ENCODE measurements around the gene SLC16A11.

Gene SLC16A11

GRCh38 chr17:7014261-7014994 is 29.5 kb downstream of the SLC16A11 start:
- Histone ChIP-seq H3K9me3 (ENCODE audit: control insufficient read depth, insufficient read depth, low read length) (no peaks in the 10 kb centered on the region), H3K9ac (ENCODE audit: low read depth, low read length) (peak overlapping the region; percentile 90), H3K4me1 (ENCODE audit: insufficient read depth, low read length) (no peaks in the 10 kb centered on the region; the same call in 1 of the 2 replicates), H3K36me3 (ENCODE audit: insufficient read depth, low read length) (no peaks in the 10 kb centered on the region)

DNA sequence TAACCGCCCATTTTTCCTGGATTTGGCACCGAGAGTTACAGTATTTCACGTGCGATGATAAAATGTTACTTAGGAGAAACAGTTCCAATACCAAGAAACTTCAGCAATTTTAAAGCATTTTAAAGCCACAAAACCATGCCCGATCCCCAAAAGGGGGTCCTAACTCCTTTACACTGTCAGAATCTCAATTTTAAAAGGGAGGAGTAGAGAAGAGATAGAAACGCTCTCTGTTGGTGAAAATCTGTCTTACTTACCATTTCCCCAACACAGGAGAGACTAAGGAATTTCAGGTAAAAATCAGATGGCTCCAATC is 32.0 kb downstream of the SLC16A11 start:
- Histone ChIP-seq H3K4me1 (ENCODE audit: insufficient read depth, low read length) (no peaks in the 10 kb centered on the region), H3K9ac (ENCODE audit: low read depth, low read length) (peak overlapping the region; percentile 90), H3K36me3 (ENCODE audit: insufficient read depth, low read length) (no peaks in the 10 kb centered on the region), H3K9me3 (ENCODE audit: control insufficient read depth, insufficient read depth, low read length) (no peaks in the 10 kb centered on the region)

DNA sequence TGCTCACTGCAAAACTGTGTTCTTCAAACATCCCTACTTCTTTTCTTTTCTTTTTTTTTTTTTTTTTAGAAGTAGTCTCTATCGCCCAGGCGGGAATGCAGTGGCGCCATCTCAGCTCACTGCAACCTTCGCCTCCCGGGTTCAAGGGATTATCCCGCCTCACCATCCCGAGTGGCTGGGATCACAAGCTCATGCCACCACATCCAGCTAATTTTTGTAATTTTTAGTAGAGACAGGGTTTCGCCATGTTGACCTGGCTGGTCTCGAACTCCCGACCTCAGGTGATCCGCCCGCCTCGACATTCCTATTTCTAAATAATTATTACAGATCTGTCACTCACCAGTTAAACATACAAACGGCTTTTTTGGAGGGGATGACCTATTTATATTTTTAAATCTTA is 32.5 kb downstream of the SLC16A11 start:
- Histone ChIP-seq H3K9me3 (ENCODE audit: control insufficient read depth, insufficient read depth, low read length) (no peaks in the 10 kb centered on the region), H3K9ac (ENCODE audit: low read depth, low read length) (peak overlapping the region; percentile 90; the same call in 1 of the 2 replicates), H3K36me3 (ENCODE audit: insufficient read depth, low read length) (no peaks in the 10 kb centered on the region), H3K4me1 (ENCODE audit: insufficient read depth, low read length) (no peaks in the 10 kb centered on the region)

DNA sequence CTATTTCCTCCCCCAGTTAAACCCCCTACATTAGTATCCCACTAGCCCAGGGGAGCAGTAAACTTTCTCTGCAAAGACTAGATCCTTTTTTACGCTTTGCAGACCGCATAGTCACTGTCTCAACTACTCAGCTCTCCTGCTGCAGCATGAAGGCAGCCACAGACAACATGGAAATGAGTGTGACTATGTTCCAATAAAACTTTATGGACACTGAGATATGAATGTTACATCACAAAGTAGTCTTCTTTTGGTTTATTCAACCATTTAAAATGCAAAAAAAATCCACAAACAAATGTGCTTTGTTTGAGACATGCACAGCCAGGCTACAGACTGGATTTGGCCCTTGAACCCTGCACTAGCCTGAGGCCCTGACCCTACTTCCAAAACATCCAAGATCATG is 33.4 kb downstream of the SLC16A11 start:
- Histone ChIP-seq H3K9me3 (ENCODE audit: control insufficient read depth, insufficient read depth, low read length) (no peaks in the 10 kb centered on the region), H3K9ac (ENCODE audit: low read depth, low read length) (no peak overlapping the region), H3K36me3 (ENCODE audit: insufficient read depth, low read length) (no peaks in the 10 kb centered on the region), H3K4me1 (ENCODE audit: insufficient read depth, low read length) (no peaks in the 10 kb centered on the region)

DNA sequence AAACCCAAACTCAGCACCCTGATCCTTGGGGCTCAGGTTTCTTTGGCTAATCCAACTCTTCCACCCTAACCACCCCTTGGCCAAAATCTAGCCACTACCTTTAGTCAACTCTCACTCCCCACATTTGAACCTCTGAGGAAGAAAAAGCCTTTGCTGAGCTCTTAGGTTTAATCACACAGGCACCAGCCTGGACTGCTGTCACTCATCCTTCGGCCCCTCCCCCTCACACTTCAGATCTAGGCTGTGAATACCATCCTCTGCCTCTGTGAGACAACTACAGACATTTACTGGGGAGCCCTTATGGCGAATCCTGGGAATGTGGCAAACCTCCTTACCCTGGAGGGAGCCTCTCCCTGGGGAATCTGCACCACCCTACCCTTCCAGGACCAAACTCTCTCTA is 36.7 kb downstream of the SLC16A11 start:
- Histone ChIP-seq H3K9ac (ENCODE audit: low read depth, low read length) (no peak overlapping the region), H3K36me3 (ENCODE audit: insufficient read depth, low read length) (no peaks in the 10 kb centered on the region), H3K9me3 (ENCODE audit: control insufficient read depth, insufficient read depth, low read length) (no peaks in the 10 kb centered on the region), H3K4me1 (ENCODE audit: insufficient read depth, low read length) (no peaks in the 10 kb centered on the region)

GRCh38 chr17:7005716-7006115 is 38.2 kb downstream of the SLC16A11 start:
- no peaks in the 10 kb centered on the region for H3K4me1 ChIP-seq (ENCODE audit: insufficient read depth, low read length)
- no peaks in the 10 kb centered on the region; the same call in 1 of the 2 replicates for H3K36me3 ChIP-seq (ENCODE audit: insufficient read depth, low read length)
- no peak overlapping the region for H3K9ac ChIP-seq (ENCODE audit: low read depth, low read length)
- no peaks in the 10 kb centered on the region for H3K9me3 ChIP-seq (ENCODE audit: control insufficient read depth, insufficient read depth, low read length)

GRCh38 chr17:7004398-7005253 is 39.3 kb downstream of the SLC16A11 start:
- H3K9me3 ChIP-seq (ENCODE audit: control insufficient read depth, insufficient read depth, low read length), result no peaks in the 10 kb centered on the region
- H3K36me3 ChIP-seq (ENCODE audit: insufficient read depth, low read length), result peaks cover 3% of the 10 kb centered on the region
- H3K9ac ChIP-seq (ENCODE audit: low read depth, low read length), result no peak overlapping the region
- no peaks in the 10 kb centered on the region for H3K4me1 ChIP-seq (ENCODE audit: insufficient read depth, low read length)

- Histone ChIP-seq H3K9me3 (ENCODE audit: control insufficient read depth, insufficient read depth, low read length) (no peaks in the 10 kb centered on the region), H3K9ac (ENCODE audit: low read depth, low read length) (no peak overlapping the region), H3K36me3 (ENCODE audit: insufficient read depth, low read length) (peaks cover 3% of the 10 kb centered on the region), H3K4me1 (ENCODE audit: insufficient read depth, low read length) (no peaks in the 10 kb centered on the region)
These were observed 40.1 kb downstream of the SLC16A11 start for GRCh38 chr17:7003745-7004144.

- Histone ChIP-seq H3K36me3 (ENCODE audit: insufficient read depth, low read length) (peaks cover 3% of the 10 kb centered on the region), H3K9me3 (ENCODE audit: control insufficient read depth, insufficient read depth, low read length) (no peaks in the 10 kb centered on the region), H3K4me1 (ENCODE audit: insufficient read depth, low read length) (no peaks in the 10 kb centered on the region), H3K9ac (ENCODE audit: low read depth, low read length) (no peak overlapping the region)
These were observed 41.4 kb downstream of the SLC16A11 start for GRCh38 chr17:7002288-7003047.

DNA sequence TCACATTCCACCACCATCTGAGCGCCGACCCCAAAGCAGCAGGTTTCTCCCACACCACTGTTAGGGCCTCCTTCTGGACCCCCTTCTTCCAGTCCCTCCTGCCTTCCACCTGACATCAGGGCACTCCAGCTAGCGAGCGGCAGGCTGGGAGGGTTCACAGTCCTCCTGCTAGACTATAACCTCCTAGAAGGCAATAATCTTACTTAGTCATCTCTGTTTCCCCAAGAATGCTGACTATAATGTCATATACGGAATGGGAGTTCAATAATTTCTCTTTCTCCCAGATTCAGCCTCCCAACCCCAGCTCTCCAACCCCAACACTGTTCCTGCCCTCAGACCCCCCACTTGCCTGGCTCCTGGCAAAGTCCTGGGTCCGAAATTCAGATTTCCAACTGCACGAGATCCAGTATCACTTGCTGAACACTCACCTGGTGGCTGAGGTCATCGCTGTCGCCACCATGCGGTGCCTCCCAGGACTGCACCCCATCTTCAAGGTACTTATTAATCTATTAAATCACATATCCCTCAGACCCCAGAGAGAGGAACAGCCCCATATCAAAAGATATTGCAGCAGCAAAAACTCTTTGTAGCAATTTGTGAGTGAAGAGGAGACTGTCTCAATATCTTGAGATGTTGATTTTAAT is 42.5 kb downstream of the SLC16A11 start:
- Histone ChIP-seq H3K36me3 (ENCODE audit: insufficient read depth, low read length) (peaks cover 3% of the 10 kb centered on the region), H3K9ac (ENCODE audit: low read depth, low read length) (no peak overlapping the region), H3K4me1 (ENCODE audit: insufficient read depth, low read length) (no peaks in the 10 kb centered on the region), H3K9me3 (ENCODE audit: control insufficient read depth, insufficient read depth, low read length) (no peaks in the 10 kb centered on the region)

DNA sequence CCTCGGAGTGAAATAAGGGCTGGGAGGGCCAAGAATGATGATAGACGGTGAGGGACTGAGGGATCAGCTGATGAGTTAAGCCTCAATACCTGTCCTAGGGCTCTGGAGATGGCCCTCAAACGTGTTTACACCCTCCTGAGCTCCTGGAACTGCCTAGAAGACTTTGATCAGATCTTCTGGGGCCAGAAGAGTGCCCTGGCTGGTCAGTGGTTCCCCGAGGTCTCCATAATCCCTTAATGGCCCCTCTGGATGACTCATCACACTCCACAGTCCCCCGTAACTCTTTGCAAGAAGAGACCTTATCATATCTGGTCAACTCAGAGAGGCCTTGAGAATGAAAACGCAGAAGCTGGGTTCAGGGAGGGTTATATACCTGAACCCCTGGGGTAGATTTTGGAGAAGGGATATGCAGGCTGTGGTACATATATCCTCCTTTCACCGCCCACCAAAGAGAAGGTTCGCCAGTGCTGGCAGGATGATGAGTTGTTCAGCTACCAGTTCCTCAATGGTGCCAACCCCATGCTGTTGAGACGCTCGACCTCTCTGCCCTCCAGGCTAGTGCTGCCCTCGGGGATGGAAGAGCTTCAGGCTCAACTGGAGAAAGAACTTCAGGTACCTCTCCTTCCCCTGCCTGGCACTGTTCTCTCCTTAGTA is 44.9 kb downstream of the SLC16A11 start:
- H3K36me3 ChIP-seq (ENCODE audit: insufficient read depth, low read length), result peaks cover 3% of the 10 kb centered on the region
- no peaks in the 10 kb centered on the region for H3K9me3 ChIP-seq (ENCODE audit: control insufficient read depth, insufficient read depth, low read length)
- no peak overlapping the region for H3K9ac ChIP-seq (ENCODE audit: low read depth, low read length)
- H3K4me1 ChIP-seq (ENCODE audit: insufficient read depth, low read length), result no peaks in the 10 kb centered on the region

GRCh38 chr17:6997171-6997570 is 46.7 kb downstream of the SLC16A11 start:
- peaks cover 3% of the 10 kb centered on the region for H3K36me3 ChIP-seq (ENCODE audit: insufficient read depth, low read length)
- H3K9me3 ChIP-seq (ENCODE audit: control insufficient read depth, insufficient read depth, low read length), result no peaks in the 10 kb centered on the region
- H3K4me1 ChIP-seq (ENCODE audit: insufficient read depth, low read length), result no peaks in the 10 kb centered on the region
- no peak overlapping the region for H3K9ac ChIP-seq (ENCODE audit: low read depth, low read length)

- H3K4me1 ChIP-seq (ENCODE audit: insufficient read depth, low read length), result no peaks in the 10 kb centered on the region
- peak overlapping the region; percentile 58; the same call in 1 of the 2 replicates for H3K9ac ChIP-seq (ENCODE audit: low read depth, low read length)
- peaks cover 3% of the 10 kb centered on the region for H3K36me3 ChIP-seq (ENCODE audit: insufficient read depth, low read length)
- no peaks in the 10 kb centered on the region for H3K9me3 ChIP-seq (ENCODE audit: control insufficient read depth, insufficient read depth, low read length)
These were observed 47.5 kb downstream of the SLC16A11 start for GRCh38 chr17:6996256-6997011.

Measured in ES-I3 (cell line).